ENCODE measurements around the gene IL15RA.

Gene IL15RA

GRCh38 chr10:5977471-5978229 is at the start of gene IL15RA:
Gene IL15RA (minus strand): TSS chr10:5977543. CDS start chr10:5977492, 51 bp downstream.
- peak; percentile 89 for DNase-seq (ENCODE audit: low read depth)

- DNase-seq (ENCODE audit: low read depth) = no peak
These were observed 48.4 kb upstream of the IL15RA start for GRCh38 chr10:6025683-6026255.

GRCh38 chr10:6024334-6024682 is 47.0 kb upstream of the IL15RA start:
- no peak for DNase-seq (ENCODE audit: low read depth)

GRCh38 chr10:6023661-6024333 is 46.5 kb upstream of the IL15RA start:
- no peak for DNase-seq (ENCODE audit: low read depth)

- DNase-seq (ENCODE audit: low read depth) = no peak
These were observed 45.3 kb upstream of the IL15RA start for GRCh38 chr10:6022660-6023059.

- no peak for DNase-seq (ENCODE audit: low read depth)
These were observed 43.5 kb upstream of the IL15RA start for GRCh38 chr10:6020826-6021225.

GRCh38 chr10:6019796-6020195 is 42.5 kb upstream of the IL15RA start:
- no peak for DNase-seq (ENCODE audit: low read depth)

GRCh38 chr10:6019010-6019782 is 41.9 kb upstream of the IL15RA start:
- DNase-seq (ENCODE audit: low read depth) = no peak

- no peak for DNase-seq (ENCODE audit: low read depth)
These were observed 41.1 kb upstream of the IL15RA start for GRCh38 chr10:6018422-6018821.

- DNase-seq (ENCODE audit: low read depth) = no peak
These were observed 40.5 kb upstream of the IL15RA start for GRCh38 chr10:6017781-6018354.

- peak; percentile 54 for DNase-seq (ENCODE audit: low read depth)
These were observed 37.0 kb upstream of the IL15RA start for GRCh38 chr10:6014241-6014761.

GRCh38 chr10:6013413-6014192 is 36.3 kb upstream of the IL15RA start:
- DNase-seq (ENCODE audit: low read depth) = no peak

- no peak for DNase-seq (ENCODE audit: low read depth)
These were observed 35.0 kb upstream of the IL15RA start for GRCh38 chr10:6012121-6012905.

- DNase-seq (ENCODE audit: low read depth) = no peak
These were observed 34.2 kb upstream of the IL15RA start for GRCh38 chr10:6011558-6011957.

- DNase-seq (ENCODE audit: low read depth) = no peak
These were observed 33.2 kb upstream of the IL15RA start for GRCh38 chr10:6010569-6010968.

- DNase-seq (ENCODE audit: low read depth) = no peak
These were observed 32.6 kb upstream of the IL15RA start for GRCh38 chr10:6009961-6010360.

- DNase-seq (ENCODE audit: low read depth) = no peak
These were observed 31.8 kb upstream of the IL15RA start for GRCh38 chr10:6009150-6009549.

GRCh38 chr10:6008497-6009142 is 31.3 kb upstream of the IL15RA start:
- no peak for DNase-seq (ENCODE audit: low read depth)

GRCh38 chr10:6006991-6007390 is 29.6 kb upstream of the IL15RA start:
- no peak for DNase-seq (ENCODE audit: low read depth)

- DNase-seq (ENCODE audit: low read depth) = no peak
These were observed 29.2 kb upstream of the IL15RA start for GRCh38 chr10:6006546-6006945.
